GM06990 (cell line): ENCODE data around the gene ZNF692.
A peak's percentile ranks its signal among the peaks of the same experiment; 100 is the strongest.
"Not testable (repeated sequence)": the region's sequence is repeated elsewhere in the genome, so short reads cannot be mapped to it uniquely, and the experiment has no call there.

Experiments used
- DNase-seq: peaks from one replicate; pipeline ENCODE4 v3.0.0-alpha.2; 2011; ENCODE audit not compliant: insufficient read length; ENCODE audit errors: extremely low read depth
- H3K27me3 ChIP-seq: replicated peaks from 2 replicates; pipeline ENCODE4 v1.6.0; 2011; ENCODE audit warnings: low read length; ENCODE audit not compliant: control insufficient read depth, insufficient read depth
- H3K36me3 ChIP-seq: 2 replicates; pipeline ENCODE4 v1.5.1; 2011; ENCODE audit warnings: low read length; ENCODE audit not compliant: control insufficient read depth, insufficient read depth
- H3K4me3 ChIP-seq: replicated peaks from 2 replicates; pipeline ENCODE4 v1.5.1; 2011; ENCODE audit warnings: low read depth, mild to moderate bottlenecking, control low read depth, low read length
- TF ChIP-seq, protein P1 (sequence below): IDR thresholded peaks from 2 replicates; pipeline ENCODE4 v1.5.1; 2011; ENCODE audit warnings: low read length, control low read depth, mild to moderate bottlenecking, inconsistent platforms; ENCODE audit not compliant: insufficient read depth, poor library complexity, severe bottlenecking

The ZNF692 gene

DNA sequence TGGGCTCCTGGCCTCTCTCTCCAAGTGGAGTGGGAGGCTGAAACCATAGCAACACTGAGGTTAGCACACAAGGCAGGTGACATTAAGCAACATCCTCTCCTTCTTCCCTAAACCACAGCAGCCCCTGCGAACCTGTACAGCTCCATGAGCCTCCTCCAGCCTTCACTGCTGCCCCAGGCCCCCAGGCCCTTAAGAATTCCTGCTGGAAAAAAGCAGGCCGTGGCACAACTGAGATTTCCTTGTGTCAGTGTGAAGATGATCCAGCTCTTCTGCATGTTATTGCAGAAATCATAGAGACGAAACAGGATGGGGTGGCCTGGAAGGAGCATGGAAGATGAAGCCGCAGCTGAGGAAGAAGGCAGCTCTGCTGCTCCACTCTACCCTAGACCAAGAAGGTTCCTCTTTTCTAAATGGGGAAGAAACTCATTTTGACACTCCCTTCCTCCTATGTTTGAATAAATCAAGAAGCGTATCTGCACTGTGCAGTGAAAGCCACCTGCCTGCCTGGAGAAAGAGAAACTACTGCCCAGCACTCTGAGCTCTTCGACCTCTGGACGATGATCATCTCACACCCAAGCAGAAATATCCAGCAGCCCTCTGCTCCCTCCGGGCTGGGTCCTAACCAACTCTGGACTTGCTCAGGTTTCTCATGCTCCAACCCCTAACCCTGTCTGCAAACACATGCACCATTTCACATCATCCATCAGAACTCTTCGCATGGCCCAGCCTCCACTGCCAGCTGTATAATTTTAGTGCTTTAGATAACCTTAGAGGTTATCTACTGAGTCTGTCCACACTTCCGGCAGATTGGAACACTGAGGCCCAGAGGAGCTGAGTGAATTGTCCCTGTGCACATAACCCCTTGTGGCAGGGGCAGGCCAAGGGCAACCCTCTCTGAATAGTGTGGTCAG, 53.9 kb downstream of the ZNF692 start:
- Histone ChIP-seq H3K36me3 (no peaks in the 10 kb centered on the region), H3K27me3 (no peaks in the 10 kb centered on the region), H3K4me3 (peak overlapping the region; percentile 9; the same call in 1 of the 2 replicates)
- DNase-seq, result peak; percentile 63
- TF ChIP-seq, protein P1, sequence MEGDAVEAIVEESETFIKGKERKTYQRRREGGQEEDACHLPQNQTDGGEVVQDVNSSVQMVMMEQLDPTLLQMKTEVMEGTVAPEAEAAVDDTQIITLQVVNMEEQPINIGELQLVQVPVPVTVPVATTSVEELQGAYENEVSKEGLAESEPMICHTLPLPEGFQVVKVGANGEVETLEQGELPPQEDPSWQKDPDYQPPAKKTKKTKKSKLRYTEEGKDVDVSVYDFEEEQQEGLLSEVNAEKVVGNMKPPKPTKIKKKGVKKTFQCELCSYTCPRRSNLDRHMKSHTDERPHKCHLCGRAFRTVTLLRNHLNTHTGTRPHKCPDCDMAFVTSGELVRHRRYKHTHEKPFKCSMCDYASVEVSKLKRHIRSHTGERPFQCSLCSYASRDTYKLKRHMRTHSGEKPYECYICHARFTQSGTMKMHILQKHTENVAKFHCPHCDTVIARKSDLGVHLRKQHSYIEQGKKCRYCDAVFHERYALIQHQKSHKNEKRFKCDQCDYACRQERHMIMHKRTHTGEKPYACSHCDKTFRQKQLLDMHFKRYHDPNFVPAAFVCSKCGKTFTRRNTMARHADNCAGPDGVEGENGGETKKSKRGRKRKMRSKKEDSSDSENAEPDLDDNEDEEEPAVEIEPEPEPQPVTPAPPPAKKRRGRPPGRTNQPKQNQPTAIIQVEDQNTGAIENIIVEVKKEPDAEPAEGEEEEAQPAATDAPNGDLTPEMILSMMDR, result no peak

DNA sequence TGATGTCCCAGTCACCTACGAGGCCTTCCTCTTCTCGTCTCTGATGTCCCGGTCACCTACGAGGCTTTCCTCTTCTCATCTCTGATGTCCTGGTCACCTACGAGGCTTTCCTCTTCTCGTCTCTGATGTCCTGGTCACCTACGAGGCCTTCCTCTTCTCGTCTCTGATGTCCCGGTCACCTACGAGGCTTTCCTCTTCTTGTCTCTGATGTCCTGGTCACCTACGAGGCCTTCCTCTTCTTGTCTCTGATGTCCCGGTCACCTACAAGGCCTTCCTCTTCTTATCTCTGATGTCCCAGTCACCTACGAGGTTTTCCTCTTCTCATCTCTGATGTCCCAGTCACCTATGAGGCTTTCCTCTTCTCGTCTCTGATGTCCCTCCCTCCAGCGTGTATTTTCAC, 55.4 kb downstream of the ZNF692 start:
- not testable (repeated sequence) for H3K4me3 ChIP-seq, DNase-seq

DNA sequence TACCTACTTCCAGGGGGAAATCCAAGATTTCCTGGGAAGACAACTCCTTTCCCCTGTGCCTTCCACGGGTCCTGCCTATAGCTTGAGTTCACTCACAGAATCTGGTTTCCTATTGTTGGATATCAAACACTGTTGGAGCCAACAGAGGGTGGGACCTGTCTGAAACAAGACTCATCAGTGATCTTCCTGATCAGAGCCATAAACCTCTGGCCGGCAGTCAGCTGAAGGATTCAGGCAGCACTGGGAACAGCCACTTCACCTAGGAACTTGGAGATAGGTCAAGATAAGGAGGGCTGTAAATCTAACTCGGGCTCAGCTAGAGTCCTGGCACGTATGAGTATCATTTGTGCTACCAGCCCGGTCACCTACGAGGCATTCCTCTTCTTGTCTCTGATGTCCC, 56.4 kb downstream of the ZNF692 start:
- TF ChIP-seq, protein P1, result no peak
- Histone ChIP-seq H3K4me3 (no peak overlapping the region), H3K36me3 (no peaks in the 10 kb centered on the region), H3K27me3 (no peaks in the 10 kb centered on the region)
- DNase-seq, result no peak

More for the DNA sequence above, 55.4 kb downstream of the ZNF692 start:
- not testable (repeated sequence) for H3K27me3 ChIP-seq, H3K36me3 ChIP-seq

DNA sequence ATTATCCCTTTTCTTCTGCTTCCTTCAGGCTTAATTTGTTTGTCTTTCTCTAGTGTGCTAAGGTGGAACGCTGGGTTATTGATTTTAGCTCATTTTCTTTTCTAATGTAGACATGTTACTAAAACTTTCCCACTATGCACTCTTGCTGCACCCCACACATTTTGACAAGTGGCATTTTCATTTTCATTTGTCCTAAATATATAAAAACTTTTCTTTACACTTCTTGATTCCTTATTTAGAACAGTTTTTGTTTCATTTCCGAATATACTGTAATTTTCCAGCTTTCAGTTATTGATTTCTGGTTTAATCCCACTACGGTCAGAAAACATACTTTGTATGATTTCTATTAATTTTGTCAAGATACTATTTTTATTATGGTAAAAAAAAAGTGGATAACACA, 58.4 kb downstream of the ZNF692 start:
- no peak overlapping the region for H3K4me3 ChIP-seq
- H3K27me3 ChIP-seq, result no peaks in the 10 kb centered on the region
- TF ChIP-seq, protein P1, result no peak
- no peaks in the 10 kb centered on the region for H3K36me3 ChIP-seq
- DNase-seq, result no peak
